ENCODE data around the gene CCDC136. TPM values are rescaled to one million over a fixed set of nuclear protein-coding genes. Genes with fewer than 3 reads are reported as not detected.
A peak's percentile ranks its signal among the peaks of the same experiment; 100 is the strongest.

CCDC136 gene
- total RNA-seq, 3 donors from 2014 or later, result 6.4 to 9.5 (median 9.4) TPM

DNA sequence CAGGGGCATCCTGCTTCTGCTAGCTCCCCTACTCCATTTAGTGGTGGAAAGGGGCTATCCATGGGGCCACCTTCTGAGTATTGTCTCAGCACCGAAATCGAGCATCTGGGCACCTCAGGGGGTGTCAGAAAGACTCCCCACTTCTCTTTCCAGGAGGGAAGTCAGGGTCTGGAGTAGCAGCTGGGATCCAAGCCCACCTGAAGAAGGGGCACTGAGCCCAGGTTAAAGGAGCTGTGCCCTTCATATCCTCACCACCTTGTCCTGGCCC, 41.0 kb downstream of the CCDC136 start:
- no peak for DNase-seq (ENCODE audit: low spot score in 2 of 2)
- Histone ChIP-seq H3K4me3 (peak overlapping the region; percentile 51 to 85 (median 53)), H3K9me3 (no peaks in the 10 kb centered on the region), H3K4me1 (peaks cover 0 to 7% of the 10 kb centered on the region in 2 donors), H3K36me3 (no peaks in the 10 kb centered on the region), H3K27me3 (peaks cover 0 to 9% of the 10 kb centered on the region in 2 donors), H3K27ac (peak overlapping the region; percentile 68 to 90)
- TF ChIP-seq POLR2A (IDR thresholded peaks at IDR 0.05) (no peak), POLR2AphosphoS5 (IDR thresholded peaks at IDR 0.05) (no peak)
- TF ChIP-seq, protein P1, sequence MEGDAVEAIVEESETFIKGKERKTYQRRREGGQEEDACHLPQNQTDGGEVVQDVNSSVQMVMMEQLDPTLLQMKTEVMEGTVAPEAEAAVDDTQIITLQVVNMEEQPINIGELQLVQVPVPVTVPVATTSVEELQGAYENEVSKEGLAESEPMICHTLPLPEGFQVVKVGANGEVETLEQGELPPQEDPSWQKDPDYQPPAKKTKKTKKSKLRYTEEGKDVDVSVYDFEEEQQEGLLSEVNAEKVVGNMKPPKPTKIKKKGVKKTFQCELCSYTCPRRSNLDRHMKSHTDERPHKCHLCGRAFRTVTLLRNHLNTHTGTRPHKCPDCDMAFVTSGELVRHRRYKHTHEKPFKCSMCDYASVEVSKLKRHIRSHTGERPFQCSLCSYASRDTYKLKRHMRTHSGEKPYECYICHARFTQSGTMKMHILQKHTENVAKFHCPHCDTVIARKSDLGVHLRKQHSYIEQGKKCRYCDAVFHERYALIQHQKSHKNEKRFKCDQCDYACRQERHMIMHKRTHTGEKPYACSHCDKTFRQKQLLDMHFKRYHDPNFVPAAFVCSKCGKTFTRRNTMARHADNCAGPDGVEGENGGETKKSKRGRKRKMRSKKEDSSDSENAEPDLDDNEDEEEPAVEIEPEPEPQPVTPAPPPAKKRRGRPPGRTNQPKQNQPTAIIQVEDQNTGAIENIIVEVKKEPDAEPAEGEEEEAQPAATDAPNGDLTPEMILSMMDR (IDR thresholded peaks at IDR 0.05), result no peak
- intact Hi-C loops (cut with DNase I; ENCODE audit: low total_unique reads), result no loop called here

DNA sequence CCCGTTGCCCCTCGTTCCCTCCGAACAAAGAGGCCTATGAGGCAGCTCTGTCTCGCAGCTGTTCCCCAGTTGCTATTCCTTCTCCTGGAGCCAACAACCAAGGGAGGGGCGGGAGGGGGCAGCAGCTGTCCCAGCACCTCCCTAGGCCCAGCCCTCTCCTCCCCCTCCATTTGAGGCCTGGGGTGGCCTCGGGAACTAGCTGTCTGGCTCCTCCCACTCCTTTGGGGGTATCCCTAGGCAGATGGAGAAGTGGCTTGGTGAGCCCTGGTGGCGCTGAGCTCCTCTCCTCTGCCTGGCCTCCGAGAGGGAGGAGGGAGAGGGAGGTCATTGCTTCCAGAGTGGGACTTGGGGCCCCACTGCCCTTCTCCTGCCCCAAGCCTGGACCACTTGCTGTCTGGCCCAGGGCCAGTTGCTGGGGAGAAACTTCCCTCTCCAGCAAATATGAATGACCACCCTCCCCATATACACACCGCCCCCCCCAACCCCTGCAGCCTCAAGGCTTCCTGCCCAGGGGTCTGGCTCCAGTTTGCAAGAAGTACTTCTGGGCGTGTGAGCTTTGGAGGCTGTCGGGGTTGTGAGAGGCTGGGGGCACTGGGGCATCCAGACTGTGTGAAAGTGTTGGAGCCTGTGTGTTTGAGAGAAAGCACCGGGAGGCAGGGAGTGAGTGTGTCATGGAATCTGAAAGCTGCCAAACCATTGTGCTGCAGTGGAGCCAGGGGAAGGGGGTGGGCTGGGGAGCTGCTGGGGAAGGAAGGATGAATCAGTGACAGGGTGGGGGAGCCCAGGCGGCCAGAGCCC, 41.6 kb downstream of the CCDC136 start:
- TF ChIP-seq POLR2AphosphoS5 (IDR thresholded peaks at IDR 0.05), result no peak
- TF ChIP-seq, protein P1 (IDR thresholded peaks at IDR 0.05), result no peak
- no peak for TF ChIP-seq POLR2A (IDR thresholded peaks at IDR 0.05)
- intact Hi-C loops (cut with DNase I; ENCODE audit: low total_unique reads), result no loop called here
- Histone ChIP-seq H3K4me1 (peaks cover 0 to 7% of the 10 kb centered on the region in 2 donors), H3K4me3 (peak overlapping the region in 1 of 3 donors; percentile 85), H3K9me3 (no peaks in the 10 kb centered on the region), H3K36me3 (no peaks in the 10 kb centered on the region), H3K27me3 (peaks cover 0 to 9% of the 10 kb centered on the region in 2 donors), H3K27ac (peak overlapping the region; percentile 68 to 90)
- peak in 1 of 2 donors; percentile 24 for DNase-seq (ENCODE audit: low spot score in 2 of 2)

DNA sequence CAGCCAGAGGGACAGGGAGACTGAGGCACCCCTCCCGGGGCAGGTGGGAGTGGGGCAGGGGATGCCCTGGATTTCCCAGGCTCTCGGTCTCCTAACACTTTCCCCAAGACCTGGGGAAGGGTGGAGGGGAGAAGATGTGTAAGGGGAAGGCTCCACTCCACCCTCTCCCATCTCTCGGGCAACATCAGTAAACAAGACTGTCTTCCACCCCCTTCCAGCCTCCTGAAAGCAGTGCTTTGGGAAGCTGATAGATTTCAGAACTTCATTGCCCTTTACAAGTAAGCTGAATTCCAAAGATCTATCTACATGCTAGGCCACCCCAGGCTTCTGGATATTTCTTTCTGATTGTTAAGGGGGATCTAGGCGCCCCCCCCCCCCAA, 42.2 kb downstream of the CCDC136 start:
- intact Hi-C loops (cut with DNase I; ENCODE audit: low total_unique reads), result no loop called here
- TF ChIP-seq, protein P1 (IDR thresholded peaks at IDR 0.05), result no peak
- TF ChIP-seq POLR2A (IDR thresholded peaks at IDR 0.05), result no peak
- no peak for TF ChIP-seq POLR2AphosphoS5 (IDR thresholded peaks at IDR 0.05)
- Histone ChIP-seq H3K36me3 (no peaks in the 10 kb centered on the region), H3K27me3 (peaks cover 0 to 9% of the 10 kb centered on the region in 2 donors), H3K4me3 (peak overlapping the region in 1 of 3 donors; percentile 85), H3K27ac (peak overlapping the region in 1 of 2 donors; percentile 90), H3K4me1 (peaks cover 0 to 7% of the 10 kb centered on the region in 2 donors), H3K9me3 (no peaks in the 10 kb centered on the region)
- DNase-seq (ENCODE audit: low spot score in 2 of 2), result no peak

DNA sequence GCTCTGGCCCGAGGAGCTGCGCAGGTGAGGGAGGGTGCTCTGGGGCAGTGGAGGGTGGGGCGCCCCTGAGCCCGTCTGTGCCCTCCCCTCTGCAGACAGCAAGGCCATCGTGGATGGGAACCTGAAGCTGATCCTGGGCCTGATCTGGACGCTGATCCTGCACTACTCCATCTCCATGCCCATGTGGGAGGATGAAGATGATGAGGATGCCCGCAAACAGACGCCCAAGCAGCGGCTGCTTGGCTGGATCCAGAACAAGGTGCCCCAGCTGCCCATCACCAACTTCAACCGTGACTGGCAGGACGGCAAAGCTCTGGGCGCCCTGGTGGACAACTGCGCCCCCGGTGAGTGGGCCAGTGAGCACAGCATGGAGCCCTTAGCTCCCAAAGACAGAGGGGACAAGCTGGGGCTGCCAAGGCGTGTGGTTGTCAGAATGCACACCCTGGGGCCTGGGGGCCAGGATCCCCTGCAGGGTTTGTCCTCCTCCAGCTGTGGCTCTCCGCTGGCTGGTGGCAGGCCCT, 43.5 kb downstream of the CCDC136 start:
- H3K36me3 ChIP-seq, result no peaks in the 10 kb centered on the region
- H3K27ac ChIP-seq, result no peak overlapping the region
- H3K4me1 ChIP-seq, result peaks cover 0 to 7% of the 10 kb centered on the region in 2 donors
- no peak for DNase-seq (ENCODE audit: low spot score in 2 of 2)
- intact Hi-C loops (cut with DNase I; ENCODE audit: low total_unique reads), result no loop called here
- TF ChIP-seq POLR2AphosphoS5 (IDR thresholded peaks at IDR 0.05) (no peak), POLR2A (IDR thresholded peaks at IDR 0.05) (no peak)
- TF ChIP-seq, protein P1 (IDR thresholded peaks at IDR 0.05), result no peak
- H3K4me3 ChIP-seq, result no peak overlapping the region
- no peaks in the 10 kb centered on the region for H3K9me3 ChIP-seq
- H3K27me3 ChIP-seq, result peaks cover 0 to 9% of the 10 kb centered on the region in 2 donors

Data from breast epithelium (tissue), 4 donors.